Vagina (tissue), 2 donors: ENCODE data around the gene SSUH2.

Experiments used
- POLR2A ChIP-seq, 2 donors: fragments of 450-650 bp; IDR thresholded peaks; one replicate each; pipeline ENCODE4 v1.6.1; 2017; ENCODE audit warnings: antibody characterized with exemption in 2 of 2, mild to moderate bottlenecking in 2 of 2, moderate library complexity in 2 of 2
- POLR2AphosphoS5 ChIP-seq, 2 donors: sonication (generic); formaldehyde crosslinking; IDR thresholded peaks; one replicate each; pipeline ENCODE4 v1.9.0; 2017; ENCODE audit warnings: antibody characterized with exemption in 2 of 2, mild to moderate bottlenecking in 2 of 2, low read depth in 1 of 2; ENCODE audit not compliant: insufficient read depth in 1 of 2
- TF ChIP-seq, protein P1 (sequence below), 3 experiments: fragments of 450-650 bp in 2 of 3; fragments of 200-600 bp in 1 of 3; sonication (generic) in 1 of 3; IDR thresholded peaks; one replicate each; pipeline ENCODE4 v1.5.1; 2017 to 2019; ENCODE audit warnings: antibody characterized with exemption in 3 of 3, mild to moderate bottlenecking in 2 of 3, moderate library complexity in 2 of 3

DNA sequence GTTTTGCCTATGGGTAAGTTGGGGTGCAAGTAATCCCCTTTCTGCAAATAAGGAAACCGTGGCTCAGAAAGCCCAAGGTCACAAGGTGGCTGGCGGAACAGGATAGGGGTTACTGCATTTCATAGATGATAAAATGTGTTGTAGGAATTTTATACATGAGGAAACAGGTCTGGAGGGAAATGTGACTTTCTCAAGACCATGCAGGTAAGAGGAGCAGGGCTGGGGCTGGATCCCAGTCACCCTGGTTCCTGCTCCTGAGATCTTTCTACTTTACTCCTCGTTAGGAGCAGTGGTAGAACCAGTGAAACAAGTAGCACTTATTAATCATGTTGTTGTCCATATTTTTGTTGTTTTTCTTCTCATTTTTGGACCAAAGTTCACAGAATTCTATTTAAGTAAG lies 63.2 kb downstream of the SSUH2 start:
- TF ChIP-seq POLR2AphosphoS5 (IDR thresholded peaks at IDR 0.05; ENCODE audit: insufficient read depth in 1 of 2, low read depth in 1 of 2) (no peak), POLR2A (IDR thresholded peaks at IDR 0.05) (no peak)
- TF ChIP-seq, protein P1, sequence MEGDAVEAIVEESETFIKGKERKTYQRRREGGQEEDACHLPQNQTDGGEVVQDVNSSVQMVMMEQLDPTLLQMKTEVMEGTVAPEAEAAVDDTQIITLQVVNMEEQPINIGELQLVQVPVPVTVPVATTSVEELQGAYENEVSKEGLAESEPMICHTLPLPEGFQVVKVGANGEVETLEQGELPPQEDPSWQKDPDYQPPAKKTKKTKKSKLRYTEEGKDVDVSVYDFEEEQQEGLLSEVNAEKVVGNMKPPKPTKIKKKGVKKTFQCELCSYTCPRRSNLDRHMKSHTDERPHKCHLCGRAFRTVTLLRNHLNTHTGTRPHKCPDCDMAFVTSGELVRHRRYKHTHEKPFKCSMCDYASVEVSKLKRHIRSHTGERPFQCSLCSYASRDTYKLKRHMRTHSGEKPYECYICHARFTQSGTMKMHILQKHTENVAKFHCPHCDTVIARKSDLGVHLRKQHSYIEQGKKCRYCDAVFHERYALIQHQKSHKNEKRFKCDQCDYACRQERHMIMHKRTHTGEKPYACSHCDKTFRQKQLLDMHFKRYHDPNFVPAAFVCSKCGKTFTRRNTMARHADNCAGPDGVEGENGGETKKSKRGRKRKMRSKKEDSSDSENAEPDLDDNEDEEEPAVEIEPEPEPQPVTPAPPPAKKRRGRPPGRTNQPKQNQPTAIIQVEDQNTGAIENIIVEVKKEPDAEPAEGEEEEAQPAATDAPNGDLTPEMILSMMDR (IDR thresholded peaks at IDR 0.05): no peak
